Karpas-422 (cell line): ENCODE data around the gene PROS1. TPM values are rescaled to one million over a fixed set of nuclear protein-coding genes. Genes with fewer than 3 reads are reported as not detected.
"Not testable (repeated sequence)": the region's sequence is repeated elsewhere in the genome, so short reads cannot be mapped to it uniquely, and the experiment has no call there.

Experiments
- DNase-seq: peaks from one replicate; pipeline ENCODE4 v3.0.0-alpha.2; 2015
- H2AFZ ChIP-seq: fragments of 200-600 bp; sonication (generic); 2 replicates; pipeline ENCODE4 v1.6.1; 2014; ENCODE audit warnings: antibody characterized with exemption, low read length, mixed read lengths
- H3K27ac ChIP-seq: fragments of 200-600 bp; sonication (generic); 2 replicates; pipeline ENCODE4 v1.5.1; 2014; ENCODE audit warnings: mild to moderate bottlenecking, low read length, moderate library complexity
- H3K27me3 ChIP-seq: fragments of 200-600 bp; sonication (generic); 2 replicates; pipeline ENCODE4 v1.6.1; 2014; ENCODE audit warnings: low read length, mixed read lengths
- H3K36me3 ChIP-seq: fragments of 200-600 bp; sonication (generic); 2 replicates; pipeline ENCODE4 v1.6.1; 2014; ENCODE audit warnings: low read length, mixed read lengths; ENCODE audit not compliant: insufficient read depth
- H3K4me1 ChIP-seq: fragments of 200-600 bp; sonication (generic); 2 replicates; pipeline ENCODE4 v1.6.1; 2014; ENCODE audit warnings: mild to moderate bottlenecking, low read length, mixed read lengths
- H3K4me2 ChIP-seq: fragments of 200-600 bp; sonication (generic); 2 replicates; pipeline ENCODE4 v1.6.1; 2014; ENCODE audit warnings: low read length, low read depth, mild to moderate bottlenecking; ENCODE audit not compliant: poor library complexity, severe bottlenecking
- H3K4me3 ChIP-seq: fragments of 200-600 bp; sonication (generic); 2 replicates; pipeline ENCODE4 v1.5.1; 2014; ENCODE audit warnings: mild to moderate bottlenecking, antibody characterized with exemption, low read length, mixed read lengths
- H3K79me2 ChIP-seq: fragments of 200-600 bp; sonication (generic); 2 replicates; pipeline ENCODE4 v1.6.1; 2014; ENCODE audit warnings: mild to moderate bottlenecking, low read length, mixed read lengths
- H3K9ac ChIP-seq: fragments of 200-600 bp; sonication (generic); 2 replicates; pipeline ENCODE4 v1.6.0; 2014; ENCODE audit warnings: low read length
- H3K9me2 ChIP-seq: fragments of 200-600 bp; sonication (generic), shearing (Covaris generic); replicated peaks from 2 replicates; pipeline ENCODE4 v1.6.0; 2014; ENCODE audit warnings: mild to moderate bottlenecking, low read length, moderate library complexity; ENCODE audit not compliant: insufficient read depth
- H3K9me3 ChIP-seq: fragments of 300-700, 200-600 bp; sonication (generic); 2 replicates; pipeline ENCODE4 v1.6.1; 2014; ENCODE audit warnings: low read length, mixed read lengths
- H4K20me1 ChIP-seq: fragments of 200-600 bp; sonication (generic); 2 replicates; pipeline ENCODE4 v1.6.1; 2014; ENCODE audit warnings: mild to moderate bottlenecking, antibody characterized with exemption, low read length, low read depth; ENCODE audit not compliant: insufficient read depth
- total RNA-seq: library from RNA; depleted of rRNA; stranded (reverse); fragments of >200 nt; shearing (Covaris generic); gene quantifications from 2 replicates; pipeline ENCODE4 v1.2.3, GENCODE V29; 2014; ENCODE audit warnings: low replicate concordance

Gene PROS1
- total RNA-seq, 1 experiment from 2014 or later, result 2.0 TPM

- Histone ChIP-seq H3K27ac (no peak overlapping the region), H2AFZ (no peak overlapping the region), H3K27me3 (no peaks in the 10 kb centered on the region), H3K9ac (no peak overlapping the region), H3K9me2 (no peaks in the 10 kb centered on the region), H3K4me1 (no peaks in the 10 kb centered on the region), H4K20me1 (no peaks in the 10 kb centered on the region), H3K36me3 (no peaks in the 10 kb centered on the region), H3K79me2 (no peaks in the 10 kb centered on the region), H3K4me3 (no peak overlapping the region), H3K4me2 (no peak overlapping the region), H3K9me3 (no peaks in the 10 kb centered on the region)
- no peak for DNase-seq
Observed at GRCh38 chr3:93962798-93963197, 10.9 kb downstream of the PROS1 start.

- no peak overlapping the region for H3K9ac ChIP-seq
- DNase-seq, result no peak
- H3K36me3 ChIP-seq, result no peaks in the 10 kb centered on the region
- H3K79me2 ChIP-seq, result no peaks in the 10 kb centered on the region
- H3K9me3 ChIP-seq, result no peaks in the 10 kb centered on the region
- H3K4me2 ChIP-seq, result no peak overlapping the region
- H3K4me3 ChIP-seq, result no peak overlapping the region
- no peaks in the 10 kb centered on the region for H3K4me1 ChIP-seq
- H3K9me2 ChIP-seq, result no peaks in the 10 kb centered on the region
- no peak overlapping the region for H2AFZ ChIP-seq
- no peaks in the 10 kb centered on the region for H4K20me1 ChIP-seq
- no peaks in the 10 kb centered on the region for H3K27me3 ChIP-seq
- no peak overlapping the region for H3K27ac ChIP-seq
Observed at GRCh38 chr3:93961489-93961888, 12.2 kb downstream of the PROS1 start.

- H3K36me3 ChIP-seq, result no peaks in the 10 kb centered on the region
- no peaks in the 10 kb centered on the region for H3K79me2 ChIP-seq
- no peaks in the 10 kb centered on the region for H3K9me2 ChIP-seq
- no peaks in the 10 kb centered on the region for H3K9me3 ChIP-seq
- no peak overlapping the region for H3K9ac ChIP-seq
- no peaks in the 10 kb centered on the region for H3K27me3 ChIP-seq
- no peak for DNase-seq
- H4K20me1 ChIP-seq, result no peaks in the 10 kb centered on the region
- H2AFZ ChIP-seq, result no peak overlapping the region
- no peaks in the 10 kb centered on the region for H3K4me1 ChIP-seq
- H3K4me2 ChIP-seq, result no peak overlapping the region
- H3K27ac ChIP-seq, result no peak overlapping the region
- no peak overlapping the region for H3K4me3 ChIP-seq
Observed at GRCh38 chr3:93961026-93961425, 12.7 kb downstream of the PROS1 start.

GRCh38 chr3:93949958-93950357 is 23.7 kb downstream of the PROS1 start:
- Histone ChIP-seq H3K4me2 (peak overlapping the region; percentile 66), H2AFZ (peak overlapping the region; percentile 73; the same call in 1 of the 2 replicates)
- not testable (repeated sequence) for H3K36me3 ChIP-seq

GRCh38 chr3:93937485-93937884 is 36.2 kb downstream of the PROS1 start:
- not testable (repeated sequence) for H3K9me3 ChIP-seq, H3K79me2 ChIP-seq, H2AFZ ChIP-seq, H3K27me3 ChIP-seq, H3K4me1 ChIP-seq, H4K20me1 ChIP-seq, H3K9me2 ChIP-seq, H3K4me2 ChIP-seq, H3K27ac ChIP-seq, H3K4me3 ChIP-seq, H3K36me3 ChIP-seq, H3K9ac ChIP-seq
- DNase-seq, result peak; percentile 57

More at GRCh38 chr3:93949958-93950357, 23.7 kb downstream of the PROS1 start:
- Histone ChIP-seq H3K4me3 (peak overlapping the region; percentile 55), H3K9ac (peak overlapping the region; percentile 36), H3K4me1 (peaks cover 10% of the 10 kb centered on the region)
- H3K9me2 ChIP-seq, H4K20me1 ChIP-seq, H3K79me2 ChIP-seq, H3K9me3 ChIP-seq, H3K27ac ChIP-seq, H3K27me3 ChIP-seq: not testable (repeated sequence)
- DNase-seq, result peak; percentile 84

- no peak overlapping the region for H2AFZ ChIP-seq
- H3K4me1 ChIP-seq, result no peaks in the 10 kb centered on the region; the same call in 1 of the 2 replicates
- no peak overlapping the region for H3K9ac ChIP-seq
- no peaks in the 10 kb centered on the region for H3K79me2 ChIP-seq
- no peaks in the 10 kb centered on the region for H3K9me3 ChIP-seq
- no peaks in the 10 kb centered on the region for H3K36me3 ChIP-seq
- no peak for DNase-seq
- H3K27me3 ChIP-seq, result no peaks in the 10 kb centered on the region
- H3K9me2 ChIP-seq, result no peaks in the 10 kb centered on the region
- H3K4me3 ChIP-seq, result no peak overlapping the region
- H3K4me2 ChIP-seq, result no peak overlapping the region
- no peaks in the 10 kb centered on the region for H4K20me1 ChIP-seq
- H3K27ac ChIP-seq, result no peak overlapping the region
Observed at GRCh38 chr3:93936549-93936948, 37.1 kb downstream of the PROS1 start.

- Histone ChIP-seq H3K9ac (no peak overlapping the region), H3K27ac (no peak overlapping the region), H3K9me3 (no peaks in the 10 kb centered on the region), H4K20me1 (no peaks in the 10 kb centered on the region), H3K9me2 (no peaks in the 10 kb centered on the region), H2AFZ (no peak overlapping the region), H3K4me1 (no peaks in the 10 kb centered on the region; the same call in 1 of the 2 replicates), H3K27me3 (no peaks in the 10 kb centered on the region), H3K79me2 (no peaks in the 10 kb centered on the region), H3K36me3 (no peaks in the 10 kb centered on the region), H3K4me3 (no peak overlapping the region), H3K4me2 (no peak overlapping the region)
- DNase-seq, result no peak
Observed at GRCh38 chr3:93934366-93935046, 39.2 kb downstream of the PROS1 start.

GRCh38 chr3:93931597-93932229 is 42.0 kb downstream of the PROS1 start:
- no peak for DNase-seq
- Histone ChIP-seq H3K9me2 (no peaks in the 10 kb centered on the region), H3K9ac (no peak overlapping the region), H3K36me3 (no peaks in the 10 kb centered on the region), H3K4me3 (no peak overlapping the region), H3K27ac (no peak overlapping the region), H3K79me2 (no peaks in the 10 kb centered on the region), H3K4me1 (no peaks in the 10 kb centered on the region), H4K20me1 (no peaks in the 10 kb centered on the region), H3K9me3 (no peaks in the 10 kb centered on the region), H3K4me2 (no peak overlapping the region), H2AFZ (no peak overlapping the region), H3K27me3 (no peaks in the 10 kb centered on the region)
